ENCODE results near the gene COQ10A. TPM values are rescaled to one million over a fixed set of nuclear protein-coding genes. Genes with fewer than 3 reads are reported as not detected.
A peak's percentile ranks its signal among the peaks of the same experiment; 100 is the strongest.

COQ10A gene
- total RNA-seq, 1 experiment from 2014 or later, result 24.4 TPM

DNA sequence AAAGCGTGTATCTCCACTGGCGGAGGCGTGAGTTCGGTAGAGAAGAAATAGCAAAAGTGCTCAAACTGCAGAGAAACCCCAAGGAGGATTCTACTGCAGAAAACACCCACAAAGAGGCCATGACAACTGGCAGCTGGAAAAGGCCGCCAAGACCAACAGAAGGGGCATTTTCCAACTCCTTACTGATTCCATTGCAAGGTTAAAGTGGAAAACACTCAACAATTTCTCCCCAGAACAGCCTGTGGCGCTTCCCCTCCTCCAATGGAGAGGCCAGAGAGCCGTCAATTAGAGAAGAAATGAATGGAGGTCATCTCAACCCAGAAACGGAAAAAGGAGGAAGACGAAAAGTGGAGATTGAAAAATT lies 7.9 kb upstream of the COQ10A start:
- H3K27ac Mint-ChIP-seq, result peak overlapping the region; percentile 90
- no peak for DNase-seq (ENCODE audit: low spot score)

GRCh38 chr12:56260380-56260779 lies 6.4 kb upstream of the COQ10A start:
- Mint-ChIP-seq H3K4me3 (no peak overlapping the region), H3K27ac (no peak overlapping the region; the same call in 1 of the 2 replicates)

More for the DNA sequence above, 7.9 kb upstream of the COQ10A start:
- ChIA-PET POLR2A (interaction anchor here (0.6 to 2.9 kb wide), 5 partner anchors 8 to 134 kb away, joined by 3 to 16 read pairs (median 3); partner anchors contain the start of genes COQ10A and RNF41), CTCF (interaction anchor here (0.5 to 4.9 kb wide), 35 partner anchors 9 to 375 kb away, joined by 3 to 66 read pairs (median 4); partner anchors contain the start of genes COQ10A, ESYT1, GLS2 and IL23A)
- Mint-ChIP-seq H3K9me3 (no peaks in the 10 kb centered on the region), H3K36me3 (peaks cover 23% of the 10 kb centered on the region), H3K4me3 (peak overlapping the region; percentile 83), H3K4me1 (peaks cover 18% of the 10 kb centered on the region), H3K27me3 (ENCODE audit: low read depth) (0 out of 2 replicates have a peak, but pooled peaks cover 4% of the 10 kb centered on the region)
- ATAC-seq, result no peak
- no peak for TF ChIP-seq ESRRA (CRISPR knock-in tag; IDR thresholded peaks at IDR 0.05; ENCODE audit: borderline replicate concordance)
- TF ChIP-seq SOX15 (CRISPR knock-in tag; IDR thresholded peaks at IDR 0.05), result no peak
- no peak for TF ChIP-seq CDX4 (CRISPR knock-in tag; IDR thresholded peaks at IDR 0.05; ENCODE audit: borderline replicate concordance)
- TF ChIP-seq SMAD4 (CRISPR knock-in tag; IDR thresholded peaks at IDR 0.05), result no peak
- TF ChIP-seq ZNF281 (CRISPR knock-in tag; IDR thresholded peaks at IDR 0.05), result no peak
- TF ChIP-seq ZSCAN18 (CRISPR knock-in tag; IDR thresholded peaks at IDR 0.05), result no peak
- no peak for TF ChIP-seq USF1 (CRISPR knock-in tag; IDR thresholded peaks at IDR 0.05)

GRCh38 chr12:56260921-56261320 lies 5.8 kb upstream of the COQ10A start:
- DNase-seq (ENCODE audit: low spot score), result no peak
- Mint-ChIP-seq H3K27me3 (ENCODE audit: low read depth) (0 out of 2 replicates have a peak, but pooled peaks cover 4% of the 10 kb centered on the region), H3K27ac (no peak overlapping the region), H3K36me3 (peaks cover 4% of the 10 kb centered on the region), H3K4me1 (peaks cover 21% of the 10 kb centered on the region), H3K4me3 (no peak overlapping the region), H3K9me3 (no peaks in the 10 kb centered on the region)
- ChIA-PET POLR2A (no interaction called here), CTCF (interaction anchor here (0.6 to 1.9 kb wide), 4 partner anchors 30 to 99 kb away, joined by 3 to 5 read pairs (median 4); partner anchors contain the start of genes RNF41, SMARCC2 and STAT2)
- ATAC-seq, result no peak
- TF ChIP-seq ZBTB43 (CRISPR knock-in tag; IDR thresholded peaks at IDR 0.05) (no peak), GTF2I (CRISPR knock-in tag; conservative IDR thresholded peaks at IDR 0.05) (no peak), ZNF423 (CRISPR knock-in tag; IDR thresholded peaks at IDR 0.05) (no peak), TEAD1 (CRISPR knock-in tag; IDR thresholded peaks at IDR 0.05) (no peak), RELA (CRISPR knock-in tag; IDR thresholded peaks at IDR 0.05; ENCODE audit: borderline replicate concordance) (no peak), NR1H2 (CRISPR knock-in tag; IDR thresholded peaks at IDR 0.05) (no peak), ZNF219 (CRISPR knock-in tag; IDR thresholded peaks at IDR 0.05; ENCODE audit: borderline replicate concordance) (no peak)
- TF ChIP-seq, protein P1, sequence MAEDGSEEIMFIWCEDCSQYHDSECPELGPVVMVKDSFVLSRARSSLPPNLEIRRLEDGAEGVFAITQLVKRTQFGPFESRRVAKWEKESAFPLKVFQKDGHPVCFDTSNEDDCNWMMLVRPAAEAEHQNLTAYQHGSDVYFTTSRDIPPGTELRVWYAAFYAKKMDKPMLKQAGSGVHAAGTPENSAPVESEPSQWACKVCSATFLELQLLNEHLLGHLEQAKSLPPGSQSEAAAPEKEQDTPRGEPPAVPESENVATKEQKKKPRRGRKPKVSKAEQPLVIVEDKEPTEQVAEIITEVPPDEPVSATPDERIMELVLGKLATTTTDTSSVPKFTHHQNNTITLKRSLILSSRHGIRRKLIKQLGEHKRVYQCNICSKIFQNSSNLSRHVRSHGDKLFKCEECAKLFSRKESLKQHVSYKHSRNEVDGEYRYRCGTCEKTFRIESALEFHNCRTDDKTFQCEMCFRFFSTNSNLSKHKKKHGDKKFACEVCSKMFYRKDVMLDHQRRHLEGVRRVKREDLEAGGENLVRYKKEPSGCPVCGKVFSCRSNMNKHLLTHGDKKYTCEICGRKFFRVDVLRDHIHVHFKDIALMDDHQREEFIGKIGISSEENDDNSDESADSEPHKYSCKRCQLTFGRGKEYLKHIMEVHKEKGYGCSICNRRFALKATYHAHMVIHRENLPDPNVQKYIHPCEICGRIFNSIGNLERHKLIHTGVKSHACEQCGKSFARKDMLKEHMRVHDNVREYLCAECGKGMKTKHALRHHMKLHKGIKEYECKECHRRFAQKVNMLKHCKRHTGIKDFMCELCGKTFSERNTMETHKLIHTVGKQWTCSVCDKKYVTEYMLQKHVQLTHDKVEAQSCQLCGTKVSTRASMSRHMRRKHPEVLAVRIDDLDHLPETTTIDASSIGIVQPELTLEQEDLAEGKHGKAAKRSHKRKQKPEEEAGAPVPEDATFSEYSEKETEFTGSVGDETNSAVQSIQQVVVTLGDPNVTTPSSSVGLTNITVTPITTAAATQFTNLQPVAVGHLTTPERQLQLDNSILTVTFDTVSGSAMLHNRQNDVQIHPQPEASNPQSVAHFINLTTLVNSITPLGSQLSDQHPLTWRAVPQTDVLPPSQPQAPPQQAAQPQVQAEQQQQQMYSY (CRISPR knock-in tag; IDR thresholded peaks at IDR 0.05), result no peak

More at GRCh38 chr12:56260380-56260779, 6.4 kb upstream of the COQ10A start:
- POLR2A ChIA-PET, result interaction anchor here (1.4 kb wide), 1 partner anchor 38 kb away, joined by 3 read pairs; no protein-coding TSS in a partner anchor
- Mint-ChIP-seq H3K36me3 (peaks cover 9% of the 10 kb centered on the region), H3K4me1 (peaks cover 18% of the 10 kb centered on the region), H3K9me3 (no peaks in the 10 kb centered on the region), H3K27me3 (ENCODE audit: low read depth) (0 out of 2 replicates have a peak, but pooled peaks cover 4% of the 10 kb centered on the region)
- CTCF ChIA-PET, result interaction anchor here (0.6 to 1.9 kb wide), 4 partner anchors 29 to 100 kb away, joined by 3 to 5 read pairs (median 4); partner anchors contain the start of genes RNF41, SMARCC2 and STAT2
- TF ChIP-seq, protein P2, sequence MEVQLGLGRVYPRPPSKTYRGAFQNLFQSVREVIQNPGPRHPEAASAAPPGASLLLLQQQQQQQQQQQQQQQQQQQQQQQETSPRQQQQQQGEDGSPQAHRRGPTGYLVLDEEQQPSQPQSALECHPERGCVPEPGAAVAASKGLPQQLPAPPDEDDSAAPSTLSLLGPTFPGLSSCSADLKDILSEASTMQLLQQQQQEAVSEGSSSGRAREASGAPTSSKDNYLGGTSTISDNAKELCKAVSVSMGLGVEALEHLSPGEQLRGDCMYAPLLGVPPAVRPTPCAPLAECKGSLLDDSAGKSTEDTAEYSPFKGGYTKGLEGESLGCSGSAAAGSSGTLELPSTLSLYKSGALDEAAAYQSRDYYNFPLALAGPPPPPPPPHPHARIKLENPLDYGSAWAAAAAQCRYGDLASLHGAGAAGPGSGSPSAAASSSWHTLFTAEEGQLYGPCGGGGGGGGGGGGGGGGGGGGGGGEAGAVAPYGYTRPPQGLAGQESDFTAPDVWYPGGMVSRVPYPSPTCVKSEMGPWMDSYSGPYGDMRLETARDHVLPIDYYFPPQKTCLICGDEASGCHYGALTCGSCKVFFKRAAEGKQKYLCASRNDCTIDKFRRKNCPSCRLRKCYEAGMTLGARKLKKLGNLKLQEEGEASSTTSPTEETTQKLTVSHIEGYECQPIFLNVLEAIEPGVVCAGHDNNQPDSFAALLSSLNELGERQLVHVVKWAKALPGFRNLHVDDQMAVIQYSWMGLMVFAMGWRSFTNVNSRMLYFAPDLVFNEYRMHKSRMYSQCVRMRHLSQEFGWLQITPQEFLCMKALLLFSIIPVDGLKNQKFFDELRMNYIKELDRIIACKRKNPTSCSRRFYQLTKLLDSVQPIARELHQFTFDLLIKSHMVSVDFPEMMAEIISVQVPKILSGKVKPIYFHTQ (CRISPR knock-in tag; IDR thresholded peaks at IDR 0.05), result no peak
- no peak for TF ChIP-seq ZNF423 (CRISPR knock-in tag; IDR thresholded peaks at IDR 0.05)
- ATAC-seq (no peak), DNase-seq (ENCODE audit: low spot score) (no peak)
